Suprapubic skin (tissue), 4 donors: Measurements from ENCODE around the gene NDOR1. TPM values are rescaled to one million over a fixed set of nuclear protein-coding genes. Genes with fewer than 3 reads are reported as not detected.

Experiments used
- DNase-seq, 2 donors: peaks; one replicate each; pipeline ENCODE4 v3.0.0-alpha.2; 2019; ENCODE audit warnings: low spot score in 2 of 2
- H3K27ac ChIP-seq: fragments of 200-600 bp; sonication (generic); one replicate; pipeline ENCODE4 v1.5.1; 2019
- H3K27me3 ChIP-seq: fragments of 200-600 bp; sonication (generic); one replicate; pipeline ENCODE4 v1.5.1; 2019
- H3K36me3 ChIP-seq: fragments of 200-600 bp; sonication (generic); one replicate; pipeline ENCODE4 v1.5.1; 2019
- H3K4me1 ChIP-seq: fragments of 200-600 bp; sonication (generic); one replicate; pipeline ENCODE4 v1.5.1; 2019
- H3K4me3 ChIP-seq: fragments of 200-600 bp; sonication (generic); one replicate; pipeline ENCODE4 v1.5.1; 2019; ENCODE audit warnings: mild to moderate bottlenecking
- H3K9me3 ChIP-seq: fragments of 200-600 bp; sonication (generic); one replicate; pipeline ENCODE4 v1.5.1; 2019
- EP300 ChIP-seq: sonication (generic); formaldehyde crosslinking; IDR thresholded peaks from one replicate; pipeline ENCODE4 v1.6.1; 2017; ENCODE audit warnings: antibody characterized with exemption
- POLR2A ChIP-seq, 2 donors: fragments of 450-650 bp; IDR thresholded peaks; one replicate each; pipeline ENCODE4 v1.6.1; 2017; ENCODE audit warnings: antibody characterized with exemption in 2 of 2, mild to moderate bottlenecking in 2 of 2, moderate library complexity in 2 of 2
- POLR2AphosphoS5 ChIP-seq, 3 donors: sonication (generic); formaldehyde crosslinking; IDR thresholded peaks; one replicate each; pipeline ENCODE4 v1.6.1; 2017; ENCODE audit warnings: antibody characterized with exemption in 3 of 3
- WGBS: methylation state at CpG from one replicate; pipeline ENCODE4 v1.1.5; 2018; 5-methylcytosine and 5-hydroxymethylcytosine counted together
- total RNA-seq, 4 donors: library from RNA; depleted of rRNA; stranded (reverse); fragments of >200 nt; gene quantifications; one replicate each; pipeline ENCODE4 v1.1.0, GENCODE V29; 2016
- TF ChIP-seq, protein P1 (sequence below), 2 donors: fragments of 200-600 bp in 1 of 2; fragments of 450-650 bp in 1 of 2; sonication (generic) in 1 of 2; IDR thresholded peaks; one replicate each; pipeline ENCODE4 v1.5.1; 2016 to 2019; ENCODE audit warnings: antibody characterized with exemption in 2 of 2, mild to moderate bottlenecking in 1 of 2, moderate library complexity in 1 of 2

NDOR1 gene
- total RNA-seq, 4 donors from 2014 or later, result 13.4 to 21.0 (median 20.6) TPM

DNA sequence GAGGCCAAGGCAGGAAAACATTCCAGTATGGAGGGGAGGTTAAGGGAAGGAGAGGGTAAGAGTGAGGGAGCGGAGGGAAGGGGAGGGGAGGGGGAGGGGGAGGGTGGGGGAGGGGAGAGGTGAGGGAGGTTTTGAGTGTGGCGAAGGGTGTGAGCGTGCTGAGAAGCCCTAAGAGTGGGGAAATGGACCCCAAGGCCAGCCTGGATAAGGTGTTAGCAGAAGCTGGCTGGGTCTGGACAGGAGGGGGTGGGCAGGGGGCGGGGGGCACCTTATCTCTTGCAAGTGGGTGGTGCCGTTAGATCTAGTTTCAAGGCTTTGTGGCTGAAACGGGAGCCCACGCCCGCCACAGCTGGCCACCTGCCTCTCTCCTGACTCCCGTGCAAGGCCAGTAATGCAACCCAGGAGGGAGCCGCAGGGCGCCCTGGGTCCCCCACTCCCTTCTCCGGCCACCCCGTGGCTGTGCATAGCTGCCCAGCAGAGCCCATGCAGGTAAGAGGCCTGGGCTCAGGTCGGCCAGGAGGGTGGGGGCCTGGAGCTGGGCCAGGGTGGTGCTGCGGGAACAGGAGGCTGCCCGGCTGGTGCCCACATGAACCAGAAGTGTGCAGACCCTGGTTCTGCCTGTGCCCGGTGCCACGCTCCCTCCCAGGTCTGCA lies 22.5 kb downstream of the NDOR1 start:
- no peaks in the 10 kb centered on the region for H3K36me3 ChIP-seq
- no peak overlapping the region for H3K27ac ChIP-seq
- no peak for TF ChIP-seq POLR2AphosphoS5 (IDR thresholded peaks at IDR 0.05)
- TF ChIP-seq, protein P1, sequence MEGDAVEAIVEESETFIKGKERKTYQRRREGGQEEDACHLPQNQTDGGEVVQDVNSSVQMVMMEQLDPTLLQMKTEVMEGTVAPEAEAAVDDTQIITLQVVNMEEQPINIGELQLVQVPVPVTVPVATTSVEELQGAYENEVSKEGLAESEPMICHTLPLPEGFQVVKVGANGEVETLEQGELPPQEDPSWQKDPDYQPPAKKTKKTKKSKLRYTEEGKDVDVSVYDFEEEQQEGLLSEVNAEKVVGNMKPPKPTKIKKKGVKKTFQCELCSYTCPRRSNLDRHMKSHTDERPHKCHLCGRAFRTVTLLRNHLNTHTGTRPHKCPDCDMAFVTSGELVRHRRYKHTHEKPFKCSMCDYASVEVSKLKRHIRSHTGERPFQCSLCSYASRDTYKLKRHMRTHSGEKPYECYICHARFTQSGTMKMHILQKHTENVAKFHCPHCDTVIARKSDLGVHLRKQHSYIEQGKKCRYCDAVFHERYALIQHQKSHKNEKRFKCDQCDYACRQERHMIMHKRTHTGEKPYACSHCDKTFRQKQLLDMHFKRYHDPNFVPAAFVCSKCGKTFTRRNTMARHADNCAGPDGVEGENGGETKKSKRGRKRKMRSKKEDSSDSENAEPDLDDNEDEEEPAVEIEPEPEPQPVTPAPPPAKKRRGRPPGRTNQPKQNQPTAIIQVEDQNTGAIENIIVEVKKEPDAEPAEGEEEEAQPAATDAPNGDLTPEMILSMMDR (IDR thresholded peaks at IDR 0.05), result no peak
- no peak for TF ChIP-seq POLR2A (IDR thresholded peaks at IDR 0.05)
- TF ChIP-seq EP300, result no peak
- no peak overlapping the region for H3K4me3 ChIP-seq
- no peaks in the 10 kb centered on the region for H3K9me3 ChIP-seq
- DNase-seq, result no peak
- peaks cover 49% of the 10 kb centered on the region for H3K27me3 ChIP-seq
- H3K4me1 ChIP-seq, result peaks cover 42% of the 10 kb centered on the region
- WGBS, result 34% methylated on average over 12 of the region's 18 CpGs

DNA sequence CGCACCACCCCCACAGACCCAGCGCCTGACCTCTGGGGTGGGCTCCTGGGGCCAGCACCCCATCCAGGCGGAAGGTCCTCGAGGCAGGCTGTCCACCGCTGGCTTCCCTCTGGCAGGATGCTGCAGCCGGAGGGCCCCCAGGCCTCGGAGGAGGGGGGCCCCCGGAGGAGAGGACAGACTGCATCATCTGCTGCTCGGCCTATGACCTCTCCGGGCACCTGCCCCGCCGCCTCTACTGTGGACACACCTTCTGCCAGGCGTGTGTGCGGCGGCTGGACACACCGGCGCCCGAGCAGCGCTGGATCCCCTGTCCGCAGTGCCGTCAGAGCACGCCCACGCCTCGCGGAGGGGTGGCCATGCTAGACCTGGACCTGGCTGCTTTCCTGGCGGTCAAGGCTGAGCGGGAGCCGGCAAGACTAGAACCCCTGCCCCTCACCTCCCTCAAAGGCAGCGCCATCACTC lies 23.0 kb downstream of the NDOR1 start:
- H3K4me1 ChIP-seq, result peaks cover 40% of the 10 kb centered on the region
- H3K4me3 ChIP-seq, result no peak overlapping the region
- WGBS, result 56% methylated on average over 16 of the region's 29 CpGs
- peaks cover 55% of the 10 kb centered on the region for H3K27me3 ChIP-seq
- no peak for DNase-seq
- no peaks in the 10 kb centered on the region for H3K9me3 ChIP-seq
- TF ChIP-seq EP300, result no peak
- no peak for TF ChIP-seq POLR2AphosphoS5 (IDR thresholded peaks at IDR 0.05)
- no peak for TF ChIP-seq POLR2A (IDR thresholded peaks at IDR 0.05)
- TF ChIP-seq, protein P1 (IDR thresholded peaks at IDR 0.05), result no peak
- H3K27ac ChIP-seq, result no peak overlapping the region
- no peaks in the 10 kb centered on the region for H3K36me3 ChIP-seq

DNA sequence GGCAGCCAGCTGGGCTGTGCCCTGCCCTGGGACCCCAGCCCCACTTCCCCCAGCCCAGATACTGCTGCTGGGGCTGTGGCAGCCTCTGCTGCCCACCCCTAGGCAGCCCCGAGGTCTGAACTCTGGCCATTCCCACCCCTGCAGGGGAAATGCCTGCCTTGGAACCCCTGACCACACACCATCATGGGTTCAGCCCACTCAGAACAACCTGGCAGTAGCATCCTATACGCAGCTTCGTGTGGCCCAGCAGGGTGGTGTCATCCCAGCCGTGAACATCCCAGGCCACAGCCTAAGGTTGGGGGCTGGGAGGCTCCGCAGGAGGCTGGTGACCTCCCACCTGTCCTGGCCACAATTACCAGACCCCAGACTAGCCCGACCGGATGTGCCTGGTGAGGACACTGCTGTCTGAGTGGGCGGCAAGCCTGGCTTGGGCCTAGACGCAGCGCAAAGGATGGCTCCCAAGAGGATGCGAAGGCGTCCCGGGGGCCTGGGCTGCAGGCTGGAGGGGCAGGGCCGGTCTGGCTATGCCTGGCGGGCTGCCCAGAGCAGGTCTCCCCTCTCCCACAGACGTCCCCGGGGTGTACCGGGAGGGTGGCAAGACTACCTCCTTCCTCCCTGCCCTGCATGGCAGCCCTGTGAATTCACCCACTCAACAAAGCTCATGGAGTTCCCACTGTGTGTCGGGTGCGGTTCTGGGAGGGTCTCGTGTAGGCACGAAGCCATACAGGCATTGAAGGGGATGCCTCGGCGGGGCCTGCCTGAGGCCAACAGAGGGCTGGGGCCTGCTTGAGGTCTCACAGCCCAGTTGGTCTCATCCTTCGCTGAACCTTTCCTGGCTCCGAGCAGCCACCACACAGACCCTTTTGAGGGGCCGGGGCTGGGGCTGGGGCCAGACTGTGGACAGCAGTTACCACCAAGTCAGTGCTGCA lies 23.7 kb downstream of the NDOR1 start:
- Histone ChIP-seq H3K27ac (no peak overlapping the region), H3K4me1 (peaks cover 35% of the 10 kb centered on the region), H3K27me3 (peaks cover 61% of the 10 kb centered on the region), H3K4me3 (no peak overlapping the region), H3K9me3 (no peaks in the 10 kb centered on the region), H3K36me3 (no peaks in the 10 kb centered on the region)
- DNase-seq, result no peak
- TF ChIP-seq POLR2A (IDR thresholded peaks at IDR 0.05) (no peak), EP300 (no peak), POLR2AphosphoS5 (IDR thresholded peaks at IDR 0.05) (no peak)
- TF ChIP-seq, protein P1 (IDR thresholded peaks at IDR 0.05), result no peak
- WGBS, result 50% methylated on average over 14 of the region's 27 CpGs

DNA sequence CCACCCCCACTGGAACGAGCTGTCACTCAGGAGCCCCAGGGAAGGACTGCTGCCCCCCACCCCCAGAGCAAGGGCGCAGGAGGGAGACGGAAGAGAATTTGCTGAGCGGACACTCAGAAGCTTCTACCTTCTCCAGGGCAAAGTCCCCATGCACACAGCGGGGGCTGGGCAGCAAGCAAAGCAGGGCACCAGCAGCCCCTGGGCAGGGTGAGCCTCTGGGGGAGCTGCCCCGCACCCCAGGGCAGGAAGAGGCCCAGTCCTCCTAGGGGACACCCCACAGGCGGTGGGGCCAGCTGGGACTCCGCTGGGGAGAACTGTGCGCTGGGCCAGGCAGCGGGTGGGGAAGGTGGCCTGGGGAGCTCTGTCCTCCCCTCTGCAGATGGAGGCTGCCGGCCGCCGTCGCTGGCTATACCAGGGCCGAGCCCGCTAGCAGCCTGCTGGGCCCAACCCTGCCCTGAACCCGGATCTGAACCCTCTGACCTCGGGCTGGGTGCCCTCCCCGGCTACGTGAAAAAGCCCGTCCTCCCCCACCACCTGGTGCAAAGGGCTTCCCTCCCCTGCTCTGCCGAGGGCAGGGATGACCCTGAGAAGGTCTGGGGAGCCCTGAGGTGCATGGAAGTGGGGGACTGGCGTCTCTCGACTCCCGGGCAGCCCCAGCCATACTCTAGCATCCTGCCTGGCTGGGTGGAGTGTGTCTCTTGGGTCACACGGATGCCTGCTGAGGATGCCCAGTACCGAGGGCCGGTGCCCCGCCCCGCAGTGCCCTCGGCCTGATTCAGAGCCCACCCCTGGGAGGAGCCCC lies 24.6 kb downstream of the NDOR1 start:
- TF ChIP-seq, protein P1 (IDR thresholded peaks at IDR 0.05), result no peak
- TF ChIP-seq POLR2A (IDR thresholded peaks at IDR 0.05), result no peak
- no peak for TF ChIP-seq EP300
- TF ChIP-seq POLR2AphosphoS5 (IDR thresholded peaks at IDR 0.05), result no peak
- DNase-seq, result no peak
- Histone ChIP-seq H3K27ac (no peak overlapping the region), H3K27me3 (peaks cover 70% of the 10 kb centered on the region), H3K4me3 (no peak overlapping the region), H3K4me1 (peaks cover 28% of the 10 kb centered on the region), H3K36me3 (no peaks in the 10 kb centered on the region), H3K9me3 (no peaks in the 10 kb centered on the region)
- 64% methylated on average over 8 of the region's 31 CpGs for WGBS
